GM04503 (cell line): ENCODE results near the gene LIN28B.
"Not testable (repeated sequence)": the region's sequence is repeated elsewhere in the genome, so short reads cannot be mapped to it uniquely, and the experiment has no call there.

Source experiments
- DNase-seq: peaks from one replicate; pipeline ENCODE4 v3.0.0-alpha.2; 2012; ENCODE audit warnings: low read depth

Gene LIN28B

DNA sequence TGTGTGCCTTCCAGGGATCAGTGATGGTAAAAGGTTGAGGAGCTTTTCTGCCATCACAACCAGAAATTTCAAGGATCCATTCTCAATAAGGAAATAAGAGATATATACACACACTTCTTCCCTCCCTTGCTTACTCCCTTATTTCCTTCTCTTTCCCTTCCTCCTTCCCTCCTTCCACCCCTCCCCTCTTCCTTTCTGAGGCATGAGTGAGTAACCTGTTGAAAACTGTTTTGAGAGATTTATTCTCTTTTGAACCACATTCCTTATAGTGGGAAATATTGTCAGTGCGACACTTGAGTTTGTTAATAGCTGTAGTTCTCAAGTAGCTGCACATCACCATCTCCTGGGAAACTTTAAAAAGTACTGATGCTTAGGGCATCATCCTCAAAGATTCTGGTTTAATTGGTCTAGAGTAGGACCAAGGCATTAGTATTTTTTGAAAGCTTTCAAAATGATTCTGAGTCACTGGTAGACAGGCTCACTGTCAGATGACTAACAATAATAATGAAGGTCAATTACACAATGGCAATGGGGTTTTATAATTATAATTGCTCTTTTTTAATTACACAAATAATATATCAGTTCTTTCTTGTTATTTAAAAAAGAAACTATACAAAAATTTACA, 113.0 kb downstream of the LIN28B start:
- no peak for DNase-seq

DNA sequence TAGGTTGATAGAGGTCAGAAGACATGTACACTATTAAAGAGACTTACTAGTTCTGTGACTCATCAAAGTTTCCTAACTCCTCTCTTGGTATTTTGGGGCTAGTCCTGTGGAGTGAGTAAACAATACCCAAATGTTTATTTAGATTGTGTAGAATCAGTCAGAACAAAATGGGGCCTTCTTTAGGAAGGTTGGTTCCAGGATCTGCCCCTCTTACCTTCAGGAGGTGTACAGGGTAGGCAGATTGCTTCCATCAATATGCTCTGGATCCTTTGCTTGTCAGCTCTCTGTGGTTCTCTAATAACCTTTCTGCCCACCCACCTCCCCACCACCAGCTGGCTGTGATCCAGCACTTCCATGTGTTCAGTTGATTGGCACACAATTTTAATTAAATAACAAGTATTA, 115.9 kb downstream of the LIN28B start:
- no peak for DNase-seq

DNA sequence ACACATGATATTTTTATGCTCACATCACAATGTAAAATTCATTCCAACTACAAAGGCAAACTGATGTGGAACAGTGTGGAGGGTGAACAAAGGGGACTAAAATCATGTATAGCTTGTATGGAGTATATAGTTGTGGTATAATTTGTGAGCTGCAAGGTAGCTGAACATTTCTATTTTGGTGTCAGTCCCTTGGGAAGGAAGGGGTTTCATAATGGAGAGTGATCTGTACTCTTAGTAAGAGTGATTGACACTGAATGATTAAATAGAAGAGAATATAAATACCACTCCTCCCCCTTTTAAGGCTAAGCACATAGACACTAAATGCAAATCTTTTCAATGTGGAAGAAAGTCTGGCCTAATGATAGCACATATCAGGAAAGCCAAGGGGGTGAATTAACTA, 118.3 kb downstream of the LIN28B start:
- no peak for DNase-seq

DNA sequence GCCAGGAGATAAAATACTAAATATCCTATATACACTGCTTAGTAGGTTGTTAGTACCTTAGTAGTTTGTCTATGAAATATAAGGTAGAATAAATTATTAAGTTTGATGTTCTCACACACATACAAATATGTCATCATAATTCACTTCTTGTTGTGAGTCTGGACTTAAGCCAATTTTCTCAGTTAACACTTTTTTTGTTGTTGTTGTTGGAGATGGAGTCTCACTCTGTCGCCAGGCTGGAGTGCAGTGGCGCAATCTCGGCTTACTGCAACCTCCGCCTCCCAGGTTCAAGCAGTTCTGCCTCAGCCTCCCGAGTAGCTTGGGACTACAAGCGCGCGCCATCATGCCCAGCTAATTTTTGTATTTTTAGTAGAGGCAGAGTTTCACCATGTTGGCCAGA, 119.5 kb downstream of the LIN28B start:
- not testable (repeated sequence) for DNase-seq

DNA sequence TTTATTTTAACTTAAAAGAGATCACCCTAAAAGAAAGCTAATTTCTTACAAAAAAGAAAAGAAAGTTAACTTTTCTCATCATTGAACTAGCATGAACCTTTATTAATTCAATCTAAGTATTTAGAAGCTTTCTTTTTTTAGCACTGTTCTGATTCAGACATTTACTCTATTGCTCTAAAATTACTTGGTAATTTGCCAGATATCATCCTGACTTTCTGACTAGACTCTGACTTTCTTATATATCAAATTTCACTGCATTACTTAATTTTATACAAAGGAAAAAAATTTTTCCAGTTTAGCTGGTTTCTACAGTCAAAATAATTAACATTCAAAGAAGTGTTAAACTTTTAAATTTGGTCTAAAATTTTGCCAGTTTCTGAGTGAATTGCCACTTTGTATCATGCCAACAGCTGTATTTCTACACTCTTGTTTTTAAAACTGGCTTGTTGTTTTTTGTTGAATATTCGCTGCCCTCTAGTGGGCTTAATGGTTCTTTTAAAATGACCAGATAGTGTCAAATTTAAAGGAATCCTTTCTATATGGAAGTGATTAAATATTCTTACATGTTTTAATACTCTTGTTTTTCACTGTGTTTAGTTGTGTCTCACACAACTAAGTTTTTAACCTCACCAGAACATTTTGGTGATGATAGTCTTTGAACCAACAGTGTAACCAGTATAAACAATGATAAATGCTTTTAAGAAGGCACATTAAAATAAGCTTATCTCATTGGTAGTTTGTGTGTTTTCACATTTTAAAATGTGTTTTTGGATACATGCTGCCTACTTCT, 120.9 kb downstream of the LIN28B start:
- DNase-seq = peak; percentile 10

DNA sequence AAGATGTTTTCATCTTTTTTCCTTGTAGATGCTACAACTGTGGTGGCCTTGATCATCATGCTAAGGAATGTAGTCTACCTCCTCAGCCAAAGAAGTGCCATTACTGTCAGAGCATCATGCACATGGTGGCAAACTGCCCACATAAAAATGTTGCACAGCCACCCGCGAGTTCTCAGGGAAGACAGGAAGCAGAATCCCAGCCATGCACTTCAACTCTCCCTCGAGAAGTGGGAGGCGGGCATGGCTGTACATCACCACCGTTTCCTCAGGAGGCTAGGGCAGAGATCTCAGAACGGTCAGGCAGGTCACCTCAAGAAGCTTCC, 121.4 kb downstream of the LIN28B start:
- no peak for DNase-seq

DNA sequence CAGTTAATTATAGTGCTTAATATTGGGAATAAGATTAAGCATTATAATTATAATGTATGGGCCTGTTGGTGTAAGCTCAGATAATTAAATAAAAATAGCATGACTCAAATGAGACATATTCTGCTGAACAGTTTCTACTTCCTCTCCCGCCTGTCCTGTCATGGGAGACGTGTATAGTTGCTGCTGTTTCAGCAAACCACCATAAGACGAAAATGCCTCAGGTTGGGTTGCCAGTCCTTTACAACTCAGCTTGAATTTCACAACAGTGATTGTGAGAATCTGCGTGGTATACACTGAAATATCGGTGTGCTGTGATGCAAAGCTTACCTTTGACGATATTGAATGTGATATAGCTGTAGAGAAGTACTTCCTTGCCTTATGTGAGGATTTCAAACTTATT, 123.4 kb downstream of the LIN28B start:
- DNase-seq = no peak

DNA sequence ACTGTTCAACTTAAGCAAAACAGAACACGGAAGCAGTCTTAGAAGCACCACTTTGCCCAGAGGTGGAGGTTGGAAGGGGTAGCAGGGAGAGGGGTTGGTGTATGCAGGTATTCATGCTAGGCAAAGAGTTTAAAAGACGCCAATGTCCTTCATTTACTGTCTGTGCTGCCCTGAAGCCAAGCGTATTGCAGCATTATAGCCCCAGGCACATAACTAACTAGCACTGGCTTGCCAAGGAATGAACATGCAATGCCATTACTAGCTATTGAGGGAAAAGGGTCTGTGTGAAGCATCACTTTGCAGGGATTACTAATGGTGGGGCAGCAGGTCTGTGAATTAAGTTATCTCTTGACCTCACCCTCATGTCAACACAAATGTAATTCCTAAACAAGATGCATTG, 124.8 kb downstream of the LIN28B start:
- not testable (repeated sequence) for DNase-seq

DNA sequence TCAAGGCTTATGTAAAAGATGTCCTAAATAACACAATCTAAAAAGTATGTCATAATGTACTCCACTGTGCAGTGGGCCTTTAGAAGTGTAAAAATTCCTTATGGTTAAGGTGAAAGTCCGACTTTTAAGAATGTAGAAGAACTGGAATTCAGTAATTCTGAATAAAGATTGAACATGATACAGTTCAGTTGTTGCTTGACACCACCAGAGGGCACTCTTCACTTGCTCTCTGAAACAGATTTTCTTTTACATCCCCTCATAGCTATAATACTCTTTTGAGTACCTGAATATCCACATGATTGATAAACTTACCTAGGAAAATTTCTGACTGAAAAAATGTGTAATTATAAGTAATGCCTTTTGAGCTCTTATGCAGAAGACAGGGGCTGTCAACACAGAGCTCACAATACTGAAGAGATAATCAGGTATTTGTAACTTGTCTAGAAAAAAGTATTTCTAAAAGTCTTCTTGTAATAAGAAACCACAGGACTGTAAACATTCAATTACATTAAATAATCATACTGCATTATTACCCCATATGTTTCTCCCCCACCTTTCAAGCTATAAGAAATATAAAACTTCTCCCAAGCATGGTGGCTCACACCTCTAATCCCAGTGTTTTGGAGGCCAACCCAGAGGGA, 130.8 kb downstream of the LIN28B start:
- DNase-seq = no peak

DNA sequence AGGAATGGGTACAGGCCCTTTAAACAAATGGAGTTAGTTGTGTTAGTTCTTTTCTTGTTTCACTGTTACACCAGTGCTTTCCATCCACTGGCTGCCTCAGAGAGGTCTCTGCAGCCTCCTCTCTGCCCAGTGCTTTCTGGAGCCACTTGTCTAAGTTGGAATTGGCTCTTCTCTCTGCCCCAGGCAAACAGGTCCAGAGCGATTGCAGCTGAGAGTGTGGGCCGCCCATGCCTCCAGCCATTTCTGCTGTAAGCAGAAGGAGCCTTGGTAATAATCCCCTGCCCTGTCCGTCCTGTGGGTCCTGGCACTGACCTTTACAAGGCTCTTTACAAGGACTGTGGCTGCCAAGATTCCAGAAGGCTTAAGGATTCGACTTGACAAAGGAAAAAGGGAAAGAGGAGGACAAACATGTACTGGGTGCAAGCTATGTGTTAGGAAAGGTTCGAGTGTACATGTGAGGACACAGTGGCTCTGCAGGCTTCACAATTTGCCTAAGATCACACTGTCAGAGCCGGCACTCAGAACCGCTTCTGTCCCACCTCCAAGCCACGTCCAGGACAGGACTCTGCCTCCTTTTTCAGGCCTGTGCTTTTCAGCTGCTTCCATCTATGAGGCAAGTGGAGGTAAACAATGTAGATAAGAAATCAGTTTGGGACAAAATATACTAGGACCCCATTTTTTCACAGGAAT, 134.4 kb downstream of the LIN28B start:
- DNase-seq = no peak

DNA sequence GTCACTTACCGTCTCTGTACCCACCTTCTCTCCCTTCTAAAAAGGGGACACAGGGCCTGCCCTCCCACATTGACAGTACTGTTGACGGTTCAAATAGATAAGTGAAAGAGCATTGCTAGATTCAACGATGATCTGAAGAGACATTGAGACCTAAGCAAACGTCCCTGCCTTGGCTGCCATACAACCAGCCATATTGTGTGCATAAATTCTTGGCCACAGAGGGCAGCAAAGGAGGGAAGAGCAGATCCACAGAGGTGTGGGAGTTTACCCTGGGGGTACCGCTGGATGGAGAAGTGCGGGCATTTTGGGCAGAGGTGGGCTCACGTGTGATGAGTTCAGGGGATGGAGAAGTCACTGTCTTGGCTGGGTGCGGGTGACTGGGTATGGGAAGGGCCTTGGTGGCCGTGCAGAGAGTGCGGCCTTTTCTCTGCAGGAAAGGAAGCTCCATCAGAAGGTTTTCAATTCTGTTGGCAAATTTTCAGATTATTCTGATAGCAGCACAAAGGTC, 137.3 kb downstream of the LIN28B start:
- no peak for DNase-seq

DNA sequence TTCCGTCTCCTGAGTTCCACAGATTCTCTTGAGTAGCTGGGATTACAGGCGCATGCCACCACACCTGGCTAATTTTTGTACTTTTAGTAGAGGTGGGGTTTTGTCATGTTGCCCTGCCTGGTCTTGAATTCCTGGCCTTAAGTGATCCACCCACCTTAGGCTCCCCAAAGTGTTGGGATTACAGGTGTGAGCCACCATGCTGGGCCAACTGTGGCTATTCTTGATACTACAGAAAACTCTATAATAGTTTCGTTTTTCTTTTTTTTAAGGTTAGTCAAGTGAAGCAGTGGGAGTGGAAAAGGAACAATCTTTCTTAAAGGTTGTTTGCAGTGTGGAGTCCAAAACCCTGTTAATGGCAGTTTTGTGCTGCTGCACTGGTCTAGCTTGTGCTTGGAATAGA, 138.2 kb downstream of the LIN28B start:
- DNase-seq = no peak

DNA sequence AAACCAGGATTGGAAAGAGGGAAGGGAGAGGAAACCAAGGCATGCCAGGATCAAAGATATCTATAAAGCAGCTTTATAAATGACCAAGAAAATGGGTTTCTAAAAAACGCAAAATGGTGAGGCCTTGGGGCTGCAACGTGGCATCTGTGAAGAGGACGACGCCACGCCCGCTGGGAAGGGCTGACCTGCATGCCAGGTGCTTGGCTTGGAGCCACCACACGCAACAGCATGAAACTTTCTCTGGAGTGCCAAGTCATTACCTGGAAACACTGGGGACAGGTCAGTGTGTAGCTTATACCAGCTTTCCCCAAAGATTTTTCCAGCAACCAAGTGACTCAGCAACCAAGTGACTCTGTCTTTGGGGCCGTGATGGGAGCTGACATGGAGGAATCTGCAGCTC, 140.4 kb downstream of the LIN28B start:
- no peak for DNase-seq

DNA sequence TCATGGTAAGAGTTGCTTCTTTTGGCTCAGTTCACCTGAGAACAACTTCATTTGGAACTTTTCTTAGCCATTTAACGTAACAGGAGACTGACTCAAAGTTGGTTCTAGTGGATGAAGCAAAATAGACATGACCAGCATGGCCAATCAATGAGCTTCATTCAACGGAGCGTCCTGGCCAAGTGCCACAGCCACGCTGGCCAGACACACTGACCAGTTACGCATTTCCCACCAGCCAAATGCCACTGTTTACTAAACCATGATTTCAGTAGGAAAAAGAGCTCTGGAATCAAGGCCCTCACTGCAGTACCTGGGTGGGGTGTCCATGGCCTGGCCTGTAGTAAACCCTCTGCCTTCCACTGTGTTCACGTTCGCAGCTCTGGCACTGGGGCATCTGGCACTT, 142.5 kb downstream of the LIN28B start:
- DNase-seq = no peak

DNA sequence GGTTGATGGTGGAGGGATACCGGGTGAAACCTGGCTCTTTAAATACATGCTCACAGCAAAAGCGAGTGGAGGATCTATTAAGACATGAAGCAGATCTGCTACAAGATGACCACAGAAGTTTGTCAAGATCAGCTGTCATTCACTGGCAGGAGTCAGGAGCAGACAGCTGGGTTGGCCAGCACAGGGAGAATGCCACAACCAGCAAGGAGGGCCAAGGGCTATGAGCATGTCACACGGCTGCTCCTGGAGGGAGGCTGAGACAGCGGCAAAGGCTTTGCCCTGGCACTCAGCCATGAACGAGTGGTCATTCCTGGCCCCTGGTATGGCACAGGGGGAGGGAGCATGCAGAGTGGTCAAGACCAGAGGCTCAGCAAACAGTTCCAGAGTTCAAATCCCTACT, 145.3 kb downstream of the LIN28B start:
- no peak for DNase-seq

DNA sequence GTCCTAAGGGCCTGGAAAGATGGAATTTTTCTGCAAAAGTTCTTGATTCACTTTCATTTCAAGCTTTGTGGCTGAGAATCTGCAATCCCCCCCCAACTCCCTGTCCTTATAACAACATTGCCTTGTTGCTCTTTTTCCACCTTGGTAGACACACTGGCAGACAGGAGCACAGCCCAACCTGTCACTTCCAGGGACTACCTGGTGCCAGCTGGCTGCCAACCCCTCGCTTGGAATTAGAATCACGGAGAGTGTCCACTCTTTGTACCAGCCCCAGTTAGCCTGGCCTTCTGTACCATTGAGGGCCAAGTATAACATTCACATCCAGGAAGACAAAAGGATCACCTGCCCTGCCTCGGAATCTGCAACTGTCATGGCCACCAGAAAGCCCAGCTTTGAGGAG, 148.2 kb downstream of the LIN28B start:
- no peak for DNase-seq

DNA sequence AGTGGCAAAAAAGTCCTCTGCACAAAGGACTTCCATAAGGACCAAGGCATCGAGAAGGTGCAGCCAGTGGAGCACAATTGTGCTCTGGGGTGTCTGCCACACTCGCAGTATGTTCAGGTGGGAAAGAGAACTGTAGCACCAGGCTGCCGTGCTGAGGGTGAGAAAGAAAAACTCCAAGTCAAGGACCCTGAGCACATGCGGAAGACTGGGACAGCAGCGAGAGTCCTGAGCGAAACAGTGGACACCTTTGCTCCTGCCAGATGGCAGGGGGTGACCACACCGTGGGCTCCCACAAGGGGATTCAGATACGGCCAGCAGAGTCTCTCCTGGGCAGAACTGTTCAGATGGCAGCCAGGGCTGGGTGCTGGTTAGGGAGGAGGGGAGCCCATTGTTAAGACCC, 149.4 kb downstream of the LIN28B start:
- DNase-seq = no peak

DNA sequence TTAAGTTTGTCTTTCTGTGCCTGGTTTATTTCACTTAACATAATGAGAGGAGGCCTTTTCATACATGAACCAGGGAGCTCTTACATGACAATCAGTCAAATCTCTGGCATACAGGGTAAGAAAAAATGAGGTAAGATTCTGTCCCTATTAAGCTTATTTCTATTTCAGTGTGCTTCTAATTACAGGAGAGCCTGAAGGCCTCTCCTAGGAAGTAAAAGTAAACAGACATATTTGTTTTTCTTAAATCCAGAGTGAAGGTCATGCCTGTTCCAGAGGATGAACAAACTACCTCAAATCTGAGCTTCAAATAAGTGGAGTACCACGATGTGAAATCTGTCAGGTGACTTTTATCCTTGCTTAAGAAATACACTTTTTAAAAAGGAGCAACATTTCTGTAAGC, 150.3 kb downstream of the LIN28B start:
- no peak for DNase-seq

DNA sequence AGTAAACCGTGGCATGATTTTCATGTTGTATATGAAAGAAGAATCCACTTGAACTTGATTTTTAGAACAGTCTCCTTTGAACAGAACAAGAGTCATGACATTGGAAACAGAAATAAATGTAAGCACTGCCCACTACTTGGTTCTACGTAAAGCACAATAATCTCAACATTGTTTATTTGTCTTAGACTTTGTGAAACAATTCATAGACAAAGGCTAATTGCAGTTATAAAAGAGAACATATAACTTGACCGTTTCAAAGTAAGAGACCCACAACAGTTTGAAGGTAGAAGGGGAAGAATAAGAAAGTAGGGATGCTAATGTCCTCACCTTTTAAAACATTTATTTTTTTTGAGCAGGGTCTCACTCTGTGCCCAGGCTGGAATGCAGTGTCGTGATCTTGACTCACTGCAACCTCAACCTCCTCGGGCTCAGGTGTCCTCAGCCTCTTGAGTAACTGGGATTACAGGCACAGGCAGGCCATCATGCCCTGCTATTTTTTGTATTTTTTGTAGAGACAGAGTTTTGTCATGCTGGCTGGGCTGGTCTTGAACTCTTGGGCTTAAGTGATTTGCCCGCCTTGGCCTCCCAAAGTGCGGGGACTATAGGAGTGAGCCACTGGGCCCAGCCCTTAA, 151.8 kb downstream of the LIN28B start:
- no peak for DNase-seq

DNA sequence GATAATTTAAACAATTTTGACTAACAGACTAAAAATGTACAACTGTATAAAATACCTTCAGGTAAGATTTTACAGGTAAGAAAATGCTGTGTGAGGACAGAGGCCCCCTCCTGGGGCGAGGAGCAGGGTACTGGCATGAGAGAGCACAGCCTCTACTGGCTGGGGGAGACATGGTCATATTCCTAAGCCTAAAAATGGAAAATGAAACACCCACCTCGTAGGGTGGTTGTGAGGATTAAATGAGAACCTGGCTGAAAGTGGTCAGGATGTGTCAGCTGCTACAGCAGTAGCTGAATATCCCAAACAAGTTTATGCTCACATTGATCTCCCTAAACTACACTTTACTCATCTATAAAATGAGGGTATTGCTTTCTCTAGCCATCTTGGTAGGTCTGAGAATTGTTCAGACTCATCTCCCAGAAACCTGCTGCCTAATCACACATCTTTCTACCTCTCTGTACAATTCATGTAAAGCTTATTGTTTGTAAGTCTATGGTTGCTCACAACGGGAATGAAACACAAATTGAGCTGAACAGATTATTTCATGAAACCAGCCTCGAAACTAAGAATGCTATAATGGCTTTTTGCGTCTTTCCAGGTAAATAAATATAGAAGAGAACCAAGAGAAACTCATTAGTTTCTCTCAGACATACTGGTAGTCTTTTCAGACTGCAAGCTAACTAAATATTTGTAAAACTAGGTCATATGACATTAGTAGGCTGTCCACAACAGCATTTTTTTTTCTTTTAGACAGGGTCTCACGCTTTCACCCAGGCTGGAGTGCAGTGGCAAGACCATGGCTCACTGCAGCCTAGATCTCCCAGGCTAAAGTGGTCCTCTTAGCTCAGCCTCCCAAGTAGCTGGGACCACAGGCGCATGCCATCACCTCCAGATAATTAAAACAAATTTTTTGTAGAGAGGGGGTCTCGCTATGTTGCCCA, 153.3 kb downstream of the LIN28B start:
- DNase-seq = no peak

DNA sequence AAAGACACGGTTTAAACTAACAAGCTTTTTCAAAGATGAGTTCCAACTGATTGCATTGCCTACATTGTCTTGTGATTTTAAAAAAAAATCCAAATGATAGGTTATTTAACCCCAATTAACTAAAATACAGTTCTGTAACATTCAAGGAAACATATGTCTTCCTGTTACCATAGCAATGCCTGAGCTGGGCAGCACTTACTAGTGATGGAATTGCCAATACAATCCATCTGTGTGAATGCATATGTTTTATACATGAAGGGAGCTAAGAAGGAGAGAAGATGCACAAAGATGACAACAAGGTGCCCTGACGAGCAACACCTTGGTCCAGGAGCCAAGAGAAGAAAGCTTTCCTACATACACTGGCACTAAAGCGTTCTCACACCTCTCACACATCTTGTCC, 154.2 kb downstream of the LIN28B start:
- DNase-seq = no peak
